Sigmoid colon (tissue), 7 donors: ENCODE measurements around the gene TOR2A. TPM values are rescaled to one million over a fixed set of nuclear protein-coding genes. Genes with fewer than 3 reads are reported as not detected.
A peak's percentile ranks its signal among the peaks of the same experiment; 100 is the strongest.

Source experiments
- DNase-seq: peaks from one replicate; pipeline ENCODE4 v3.0.0-alpha.2; 2019
- H3K27ac ChIP-seq, 4 donors: fragments of 200-600 bp; sonication (generic); one replicate each; pipeline ENCODE4 v1.5.1; 2016 to 2019; ENCODE audit warnings: mild to moderate bottlenecking in 1 of 4
- H3K27me3 ChIP-seq, 3 donors: fragments of 200-600 bp; sonication (generic); one replicate each; pipeline ENCODE4 v1.5.1; 2019; ENCODE audit warnings: mild to moderate bottlenecking in 1 of 3
- H3K36me3 ChIP-seq, 4 donors: fragments of 200-600 bp; sonication (generic); one replicate each; pipeline ENCODE4 v1.5.1; 2016 to 2019
- H3K4me1 ChIP-seq, 4 donors: fragments of 200-600 bp; sonication (generic); one replicate each; pipeline ENCODE4 v1.5.1; 2017 to 2019
- H3K4me3 ChIP-seq, 4 donors: fragments of 200-600 bp; sonication (generic); one replicate each; pipeline ENCODE4 v1.5.1; 2017 to 2019; ENCODE audit warnings: mild to moderate bottlenecking in 2 of 4, moderate library complexity in 1 of 4
- H3K9me3 ChIP-seq, 4 donors: fragments of 200-600 bp in 3 of 4; sonication (generic) in 3 of 4; one replicate each; pipeline versions ENCODE4 v1.5.1 to v1.6.1; 2013 to 2019
- CTCF ChIP-seq, 4 experiments: fragments of 450-650 bp in 3 of 4; fragments of 200-600 bp in 1 of 4; IDR thresholded peaks; one replicate each; pipeline ENCODE4 v1.5.1; 2016 to 2019; ENCODE audit warnings: antibody characterized with exemption in 4 of 4, mild to moderate bottlenecking in 3 of 4, moderate library complexity in 2 of 4
- EP300 ChIP-seq, 4 donors: sonication (generic); formaldehyde crosslinking; IDR thresholded peaks; one replicate each; pipeline ENCODE4 v1.6.1; 2017; ENCODE audit warnings: antibody characterized with exemption in 4 of 4
- POLR2A ChIP-seq, 2 donors: fragments of 450-650 bp; IDR thresholded peaks; one replicate each; pipeline ENCODE4 v1.6.1; 2016; ENCODE audit warnings: antibody characterized with exemption in 2 of 2, mild to moderate bottlenecking in 2 of 2, moderate library complexity in 2 of 2
- POLR2AphosphoS5 ChIP-seq, 4 donors: sonication (generic); formaldehyde crosslinking; IDR thresholded peaks; one replicate each; pipeline ENCODE4 v1.6.1; 2017; ENCODE audit warnings: antibody characterized with exemption in 4 of 4
- WGBS, 2 donors: extraction: QIAGEN DNeasy Blood & Tissue Kit; methylation state at CpG; one replicate each; pipeline ENCODE4 v1.1.7; 2013; 5-methylcytosine and 5-hydroxymethylcytosine counted together
- intact Hi-C: fragments of 100-400 bp; cut with DNase I; formaldehyde crosslinking; loops from one replicate; pipeline ENCODE4 v1.15.1; 2023
- polyA plus RNA-seq, 3 donors: library from polyadenylated mRNA; stranded (reverse); fragments of 200-250 nt; gene quantifications; one replicate each; pipeline ENCODE4 v1.2.3, GENCODE V29; 2013
- total RNA-seq, 4 donors: library from RNA; depleted of rRNA; stranded (reverse); fragments of >200 nt; gene quantifications; one replicate each; pipeline ENCODE4 v1.1.0, GENCODE V29; 2016
- donor health status: healthy with polysubstance abuse.
- donor health status: Bipolar disorder and iron deficiency.
- donor health status: healthy.

Gene TOR2A
- total and polyA plus RNA-seq, 7 donors, result 6.1 to 26.4 (median 10.4) TPM

GRCh38 chr9:127780126-127780885 is 45.2 kb upstream of the TOR2A start:
- no peak for DNase-seq
- Histone ChIP-seq H3K27me3 (no peaks in the 10 kb centered on the region), H3K9me3 (no peaks in the 10 kb centered on the region), H3K4me3 (no peak overlapping the region), H3K27ac (no peak overlapping the region), H3K4me1 (peaks cover 0 to 9% (median 5%) of the 10 kb centered on the region in 4 donors), H3K36me3 (no peaks in the 10 kb centered on the region)
- TF ChIP-seq POLR2A (IDR thresholded peaks at IDR 0.05), result no peak
- no peak for TF ChIP-seq CTCF (IDR thresholded peaks at IDR 0.05)
- no peak for TF ChIP-seq EP300 (IDR thresholded peaks at IDR 0.05)
- TF ChIP-seq POLR2AphosphoS5 (IDR thresholded peaks at IDR 0.05), result no peak
- intact Hi-C loops, result loop anchor here (5.0 kb wide), 1 partner anchor 193 kb away; no protein-coding TSS in a partner anchor
- WGBS, 2 donors, result 82 to 85% methylated on average over 20 of the region's 20 CpGs

GRCh38 chr9:127779136-127779981 is 44.3 kb upstream of the TOR2A start:
- Histone ChIP-seq H3K4me1 (peaks cover 0 to 5% (median under 1%) of the 10 kb centered on the region in 4 donors), H3K9me3 (no peaks in the 10 kb centered on the region), H3K4me3 (no peak overlapping the region), H3K27me3 (no peaks in the 10 kb centered on the region), H3K27ac (peak overlapping the region; percentile 11 to 52 (median 26)), H3K36me3 (no peaks in the 10 kb centered on the region)
- 48 to 74% methylated on average over 17 of the region's 17 CpGs for WGBS, 2 donors
- intact Hi-C loops, result no loop called here
- DNase-seq, result no peak
- TF ChIP-seq EP300 (IDR thresholded peaks at IDR 0.05) (no peak), POLR2A (IDR thresholded peaks at IDR 0.05) (no peak), POLR2AphosphoS5 (IDR thresholded peaks at IDR 0.05) (no peak), CTCF (IDR thresholded peaks at IDR 0.05) (no peak)

GRCh38 chr9:127778280-127779135 is 43.4 kb upstream of the TOR2A start, which contains the start of gene SH2D3C:
Gene SH2D3C (minus strand): TSS chr9:127778666. CDS start chr9:127778627, 39 bp downstream.
- Histone ChIP-seq H3K4me1 (no peaks in the 10 kb centered on the region), H3K27me3 (no peaks in the 10 kb centered on the region), H3K36me3 (no peaks in the 10 kb centered on the region), H3K27ac (peak within 1 kb of the TSS; percentile 11 to 52 (median 26)), H3K9me3 (no peaks in the 10 kb centered on the region), H3K4me3 (peak within 1 kb of the TSS in 1 of 4 donors; percentile 9)
- 31 to 72% methylated on average over 13 of the region's 13 CpGs for WGBS, 2 donors
- DNase-seq, result no peak
- TF ChIP-seq POLR2AphosphoS5 (IDR thresholded peaks at IDR 0.05), result no peak
- no peak for TF ChIP-seq CTCF (IDR thresholded peaks at IDR 0.05)
- TF ChIP-seq POLR2A (IDR thresholded peaks at IDR 0.05), result no peak
- no peak for TF ChIP-seq EP300 (IDR thresholded peaks at IDR 0.05)
- intact Hi-C loops, result no loop called here

GRCh38 chr9:127777368-127777980 is 42.4 kb upstream of the TOR2A start:
- TF ChIP-seq POLR2A (IDR thresholded peaks at IDR 0.05) (no peak), CTCF (IDR thresholded peaks at IDR 0.05) (no peak), POLR2AphosphoS5 (IDR thresholded peaks at IDR 0.05) (no peak), EP300 (IDR thresholded peaks at IDR 0.05) (no peak)
- no peaks in the 10 kb centered on the region for H3K9me3 ChIP-seq
- H3K4me1 ChIP-seq, result no peaks in the 10 kb centered on the region
- H3K27me3 ChIP-seq, result no peaks in the 10 kb centered on the region
- H3K36me3 ChIP-seq, result no peaks in the 10 kb centered on the region
- intact Hi-C loops, result no loop called here
- H3K27ac ChIP-seq, result peak overlapping the region in 2 of 4 donors; percentile 7 to 52
- no peak for DNase-seq
- peak overlapping the region in 1 of 4 donors; percentile 16 for H3K4me3 ChIP-seq
- 48 to 75% methylated on average over 18 of the region's 18 CpGs for WGBS, 2 donors
